ENCODE results near the gene CRISPLD2.
"Not testable (repeated sequence)": the region's sequence is repeated elsewhere in the genome, so short reads cannot be mapped to it uniquely, and the experiment has no call there.

The CRISPLD2 gene

DNA sequence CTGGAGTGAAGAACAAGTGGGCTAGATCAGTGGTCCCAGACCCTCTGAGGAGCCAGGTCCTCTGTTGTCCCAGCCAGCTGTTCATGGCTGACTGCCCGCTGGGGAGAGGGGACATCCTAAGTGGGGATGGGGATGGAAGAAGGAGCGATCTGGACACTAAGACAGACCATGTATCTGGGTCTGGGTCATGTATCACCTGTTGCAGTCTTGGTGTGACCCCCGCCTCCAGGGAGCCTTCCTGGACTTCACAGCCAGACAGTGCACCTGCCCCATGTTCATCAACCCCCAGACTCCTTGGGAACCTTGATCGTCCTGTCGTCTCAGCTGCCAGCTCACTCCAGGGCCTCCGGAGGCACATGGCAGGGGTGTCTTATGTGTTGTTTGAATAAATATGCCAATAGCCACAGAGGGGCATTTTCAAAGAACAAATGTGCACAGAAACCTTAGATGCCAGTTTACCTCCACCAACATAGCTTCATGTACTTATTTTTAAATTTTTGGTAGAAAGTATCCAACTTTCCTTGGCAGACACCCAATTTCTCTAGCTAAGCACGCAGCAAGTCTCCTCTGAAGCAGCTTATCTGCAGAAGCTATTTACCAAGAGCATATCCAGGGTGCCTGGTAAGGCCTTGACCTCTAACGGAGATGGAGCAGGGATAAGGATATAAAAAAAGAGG, 43.2 kb downstream of the CRISPLD2 start:
- DNase-seq, result no peak

DNA sequence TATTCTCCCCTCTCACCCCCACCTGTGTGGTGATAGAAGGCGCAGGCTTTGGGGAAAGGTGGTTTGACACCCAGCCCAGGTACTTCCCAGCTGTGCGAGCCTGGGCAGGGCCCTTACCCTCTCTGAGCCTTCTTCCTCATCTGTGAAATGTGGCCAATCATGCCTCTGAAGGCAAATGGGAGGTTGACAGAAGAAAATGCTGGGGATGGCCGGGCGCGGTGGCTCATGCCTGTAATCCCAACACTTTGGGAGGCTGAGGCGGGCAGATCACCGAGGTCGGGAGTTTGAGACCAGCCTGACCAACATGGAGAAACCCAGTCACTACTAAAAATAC, 43.7 kb downstream of the CRISPLD2 start:
- DNase-seq, result no peak

DNA sequence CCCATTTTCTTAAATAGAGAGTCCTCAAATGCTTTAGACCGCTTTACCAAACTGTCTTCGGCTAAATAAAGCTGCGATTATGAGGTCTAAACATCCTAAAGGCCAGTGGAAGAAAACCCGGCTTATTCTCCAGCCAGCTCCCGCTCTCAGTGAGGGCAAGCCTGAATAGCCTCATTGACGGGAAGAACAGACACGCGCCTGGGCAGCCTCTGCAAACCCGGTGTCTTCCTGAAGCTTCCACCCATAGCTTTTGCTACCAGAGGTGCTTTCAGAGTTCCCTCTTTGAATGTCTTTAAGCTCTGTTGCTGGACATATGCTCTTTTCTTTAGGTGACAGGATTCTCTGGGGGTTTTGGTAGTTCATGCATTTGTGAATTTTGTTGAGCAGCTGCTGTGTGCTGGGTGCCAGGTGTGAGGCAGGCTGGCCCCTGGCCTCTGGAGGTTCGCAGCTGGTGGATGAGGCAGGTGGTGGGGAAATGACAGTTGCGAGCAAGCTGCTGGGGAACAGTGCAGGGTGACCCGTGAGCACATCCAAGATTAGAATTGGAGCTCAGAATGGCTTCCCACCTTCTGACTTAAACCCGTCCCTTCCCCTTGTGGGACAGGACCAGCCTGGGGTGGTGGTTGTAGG, 44.7 kb downstream of the CRISPLD2 start:
- no peak for DNase-seq

DNA sequence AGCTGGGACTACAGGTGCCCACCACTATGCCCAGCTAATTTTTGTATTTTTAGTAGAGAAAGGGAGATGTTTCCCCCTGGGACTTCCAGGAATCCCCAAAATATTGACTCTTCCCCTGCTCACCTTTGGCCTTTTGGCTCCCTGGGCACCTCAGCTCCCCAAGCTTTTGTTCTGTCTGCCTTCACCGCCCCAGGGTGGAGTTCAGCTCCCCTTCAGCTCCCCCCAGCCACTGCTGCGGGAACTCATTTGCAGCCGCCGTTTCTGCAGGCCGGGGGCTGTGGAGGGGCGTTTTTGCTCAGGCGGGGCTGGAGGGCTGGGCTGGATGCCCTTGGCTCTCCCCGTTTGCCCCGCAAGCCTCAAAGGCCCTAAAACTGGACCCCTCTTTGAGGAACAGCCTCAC, 47.9 kb downstream of the CRISPLD2 start:
- DNase-seq, result no peak

DNA sequence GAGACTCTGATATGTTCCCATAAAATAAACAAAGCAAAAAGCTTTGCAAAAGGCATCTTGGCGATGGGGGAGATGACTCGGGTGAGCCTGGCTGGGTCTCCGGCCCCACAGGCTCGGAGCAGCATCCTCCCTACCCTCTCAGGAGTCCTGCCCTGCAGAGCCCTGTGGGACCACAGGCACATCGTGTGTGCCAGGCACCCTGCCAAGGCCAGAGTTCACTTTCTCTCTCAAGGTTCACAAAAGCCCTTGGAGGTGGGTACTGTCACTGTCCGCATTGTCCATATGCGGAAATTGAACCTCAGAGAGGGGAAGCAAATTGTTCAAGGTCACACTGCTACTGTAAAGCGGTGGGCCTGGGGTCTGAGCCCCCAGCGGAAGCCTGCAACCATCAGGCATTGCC, 48.5 kb downstream of the CRISPLD2 start:
- no peak for DNase-seq

DNA sequence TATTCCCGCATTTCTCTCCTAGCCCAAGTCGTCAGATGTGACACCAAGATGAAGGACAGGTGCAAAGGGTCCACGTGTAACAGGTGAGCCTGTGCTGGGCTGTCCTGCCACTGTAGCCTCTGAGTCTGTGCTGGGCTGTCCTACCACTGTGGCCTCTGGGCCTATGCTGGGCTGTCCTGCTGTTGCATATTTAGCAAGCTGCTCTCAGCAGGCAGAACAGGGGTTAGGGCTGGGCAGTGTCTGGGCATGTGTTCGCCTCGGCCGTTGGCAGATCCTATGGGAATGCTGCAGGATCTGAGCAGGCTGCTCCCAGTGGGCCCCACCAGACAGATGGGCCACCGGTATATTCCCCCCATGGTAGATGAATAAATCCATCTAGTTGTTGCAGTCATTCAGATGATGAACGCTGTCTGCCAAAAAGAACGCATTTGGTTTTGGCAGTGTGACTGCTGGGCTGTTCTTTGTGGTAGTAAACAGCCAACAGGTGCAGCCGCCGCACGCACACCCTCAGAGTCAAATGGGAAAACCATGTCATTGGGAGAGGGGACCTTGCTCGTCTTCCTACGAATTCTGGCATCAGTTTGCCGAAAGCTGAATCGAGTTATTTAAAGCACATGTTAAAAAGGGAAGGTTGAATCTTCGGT, 49.2 kb downstream of the CRISPLD2 start:
- DNase-seq, result no peak

DNA sequence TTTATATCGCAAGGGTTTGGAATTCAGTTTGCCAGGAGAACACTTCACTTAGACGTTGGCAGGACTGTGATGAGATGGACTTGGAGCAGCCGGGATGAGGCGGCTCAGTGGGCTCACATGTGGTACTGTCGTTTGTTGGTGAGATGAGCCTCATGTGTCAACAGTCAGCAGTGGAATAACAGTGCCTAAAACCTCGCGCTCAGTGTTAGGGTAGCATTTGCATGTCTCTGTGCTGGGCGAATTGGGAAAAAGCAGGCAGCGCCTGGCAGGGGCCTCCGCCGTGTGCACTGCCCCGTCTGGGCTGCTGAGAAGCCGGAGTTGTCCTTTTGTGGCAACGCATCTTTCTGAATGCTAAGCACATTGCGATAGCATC, 49.7 kb downstream of the CRISPLD2 start:
- DNase-seq, result no peak

DNA sequence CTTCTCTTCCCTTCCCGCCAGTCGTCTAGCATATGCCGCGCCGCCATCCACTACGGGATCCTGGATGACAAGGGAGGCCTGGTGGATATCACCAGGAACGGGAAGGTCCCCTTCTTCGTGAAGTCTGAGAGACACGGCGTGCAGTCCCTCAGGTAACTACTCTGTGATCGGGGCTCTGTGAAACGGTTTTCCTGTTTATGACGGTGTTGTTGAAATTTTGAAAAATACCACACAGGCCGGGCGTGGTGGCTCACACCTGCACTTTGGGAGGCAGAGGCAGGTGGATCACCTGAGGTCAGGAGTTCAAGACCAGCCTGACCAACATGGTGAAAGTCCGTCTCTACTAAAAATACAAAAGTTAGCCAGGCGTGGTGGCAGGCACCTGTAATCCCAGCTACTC, 53.2 kb downstream of the CRISPLD2 start:
- not testable (repeated sequence) for DNase-seq

DNA sequence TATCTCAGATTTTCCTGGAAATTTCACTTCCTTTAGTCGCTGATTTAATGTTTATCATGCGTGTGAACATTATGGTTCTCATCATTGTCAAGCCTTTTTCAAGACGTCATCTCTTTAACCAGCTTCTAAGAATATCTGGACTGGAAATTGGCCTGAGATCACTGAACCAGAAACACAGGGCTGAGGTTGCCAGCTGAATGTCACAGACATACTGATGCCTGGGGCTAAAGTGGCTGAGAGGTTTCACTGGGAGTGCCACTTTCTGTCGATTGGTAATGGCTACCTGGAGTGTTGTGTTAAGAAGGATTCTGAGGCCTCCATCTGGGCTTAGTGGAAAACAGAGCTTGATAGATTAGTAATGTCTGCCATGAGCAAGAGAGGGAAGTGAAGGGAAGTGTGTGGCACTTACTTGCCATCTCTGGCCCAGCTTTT, 54.2 kb downstream of the CRISPLD2 start:
- no peak for DNase-seq

DNA sequence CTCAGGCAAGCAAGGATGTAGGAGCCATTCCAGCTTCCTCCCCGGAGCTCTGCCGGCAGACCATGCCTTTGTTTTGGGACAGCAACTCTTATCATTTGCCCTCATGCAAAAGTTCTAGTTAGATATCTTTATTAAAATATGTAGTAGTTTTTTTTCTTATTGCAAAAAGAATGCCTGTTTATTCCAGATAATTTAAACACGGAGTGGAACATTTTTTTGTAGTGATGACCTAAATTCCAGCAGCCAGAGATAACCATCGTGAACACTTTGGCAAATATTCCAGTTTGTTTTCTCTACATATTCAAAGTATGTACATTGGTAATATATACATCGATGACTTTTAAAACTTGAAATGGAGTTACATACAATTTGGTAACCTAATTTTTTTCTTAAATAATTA, 54.8 kb downstream of the CRISPLD2 start:
- no peak for DNase-seq

DNA sequence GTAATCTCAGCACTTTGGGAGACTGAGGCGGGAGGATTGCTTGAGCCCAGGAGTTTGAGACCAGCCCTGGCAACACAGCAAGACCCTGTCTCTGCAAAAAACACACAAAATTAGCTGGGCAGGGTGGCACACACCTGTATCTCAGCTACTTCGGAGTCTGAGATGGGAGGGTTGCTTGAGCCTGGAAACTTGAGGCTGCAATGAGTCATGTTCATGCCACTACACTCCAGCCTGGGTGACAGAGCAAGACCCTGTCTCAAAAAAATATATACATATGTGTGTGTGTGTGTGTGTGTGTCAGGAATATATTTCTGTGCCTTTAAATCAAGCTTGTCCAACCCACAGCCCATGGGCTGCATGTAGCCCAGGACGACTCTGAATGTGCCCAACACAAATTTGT, 55.2 kb downstream of the CRISPLD2 start:
- no peak for DNase-seq

DNA sequence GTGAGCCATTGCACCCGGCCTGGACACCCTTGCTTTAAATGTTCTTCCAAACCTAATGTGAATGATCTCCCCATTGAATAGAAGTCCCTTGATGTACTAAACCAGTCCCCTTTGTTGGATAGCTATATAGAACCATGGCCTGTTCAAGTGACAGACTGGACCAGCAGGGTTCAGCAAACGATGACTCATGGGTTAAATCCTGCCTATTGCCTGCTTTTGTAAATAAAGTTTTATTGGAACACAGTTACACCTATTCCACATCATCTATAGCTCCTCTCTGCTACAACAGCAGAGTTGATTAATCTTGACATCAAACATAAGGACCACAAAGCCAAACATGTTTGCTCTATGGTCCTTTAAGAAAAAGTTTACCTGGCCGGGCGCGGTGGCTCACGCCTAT, 56.1 kb downstream of the CRISPLD2 start:
- DNase-seq, result no peak

DNA sequence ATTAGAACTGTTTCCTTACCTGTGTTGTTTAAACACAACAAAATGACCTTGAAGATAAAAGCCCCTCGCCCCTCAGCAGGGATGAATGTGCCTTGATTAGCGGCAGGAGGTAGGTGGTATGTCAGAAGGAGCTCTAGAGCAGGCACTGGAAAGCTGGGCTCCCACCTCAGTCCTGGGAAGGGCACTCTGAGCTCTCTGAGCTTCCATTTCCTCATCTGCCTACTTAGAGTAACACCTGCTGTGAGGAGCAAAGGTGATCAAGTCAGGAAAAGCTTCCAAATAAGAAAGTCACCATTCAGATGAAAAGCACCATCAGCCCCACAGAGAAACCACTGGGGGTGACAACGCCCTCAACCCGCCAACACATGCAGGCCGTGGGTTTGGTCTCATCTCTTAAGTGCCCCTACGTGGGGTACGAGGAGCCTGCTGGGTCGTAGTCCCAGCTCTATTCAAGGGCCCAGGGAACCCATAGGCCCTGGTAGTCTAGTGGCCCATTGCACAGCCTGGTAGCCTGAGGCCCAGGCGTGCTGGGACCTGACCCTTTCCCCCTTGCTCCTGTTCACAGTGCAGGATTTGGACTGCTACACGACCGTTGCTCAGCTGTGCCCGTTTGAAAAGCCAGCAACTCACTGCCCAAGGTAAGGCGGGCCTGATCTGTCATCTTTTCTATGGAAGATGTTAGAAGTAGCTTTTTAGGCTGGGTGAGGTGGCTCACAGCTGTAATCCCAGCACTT, 57.3 kb downstream of the CRISPLD2 start:
- DNase-seq, result no peak

DNA sequence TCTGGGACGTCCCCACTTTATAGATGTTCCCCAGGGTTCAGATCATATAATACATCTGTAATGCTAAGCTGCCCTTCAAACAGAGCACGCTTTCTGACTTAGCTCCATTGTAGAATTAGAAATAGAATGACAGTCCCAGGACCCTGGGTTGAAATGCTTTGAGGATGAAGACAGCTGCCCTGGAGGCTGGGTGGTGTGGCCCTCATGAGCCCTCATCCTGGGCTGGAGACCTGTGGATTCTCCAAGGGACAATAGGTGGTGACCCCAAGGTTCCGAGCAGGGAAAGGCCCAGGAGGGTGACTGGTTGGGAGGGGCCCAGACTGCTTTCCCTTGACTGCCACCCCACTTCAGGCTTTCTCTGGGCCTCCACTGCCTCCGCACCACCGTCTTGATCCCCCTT, 59.0 kb downstream of the CRISPLD2 start:
- DNase-seq, result no peak

DNA sequence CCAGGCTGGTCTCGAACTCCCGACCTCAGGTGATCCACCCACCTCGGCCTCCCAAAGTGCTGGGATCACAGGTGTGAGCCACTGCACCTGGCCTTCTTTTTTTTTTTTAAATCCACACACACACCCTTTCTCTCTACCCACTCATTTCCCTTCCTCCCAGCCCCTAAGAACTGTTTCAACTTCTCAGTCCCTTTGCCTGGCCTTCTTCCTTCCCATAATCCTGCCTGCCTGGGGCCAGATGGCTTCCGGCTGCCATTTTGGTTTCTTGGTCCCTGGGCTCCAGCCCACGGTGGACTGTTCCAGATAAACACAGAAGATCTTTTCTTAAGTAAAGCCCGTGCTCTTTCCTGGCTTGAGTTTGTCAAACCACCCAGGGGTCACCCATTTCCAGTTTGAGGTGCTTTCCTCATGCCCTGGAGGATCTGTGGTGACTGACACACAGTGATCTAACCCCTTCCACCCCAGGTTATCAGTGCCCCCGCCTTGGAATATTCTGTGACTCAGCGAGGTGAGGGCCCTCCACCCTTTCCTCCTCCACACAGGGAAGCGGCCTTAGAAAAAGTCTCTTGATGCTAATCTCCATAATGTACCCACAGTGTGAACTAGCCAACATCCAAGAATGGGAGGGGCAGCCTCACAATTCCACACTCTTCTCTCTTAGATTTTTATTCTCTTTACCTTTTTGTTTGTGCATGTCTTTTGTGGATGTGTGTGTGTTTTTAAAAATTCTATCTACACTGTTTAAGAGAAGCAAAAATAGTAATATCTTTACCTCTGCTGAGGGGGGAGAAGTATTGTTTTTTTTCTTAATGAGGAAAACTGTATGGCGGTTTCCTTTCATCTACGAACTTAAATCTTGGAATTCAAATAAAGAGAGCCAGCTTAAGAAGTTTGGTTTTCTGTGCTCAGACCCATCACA, 60.0 kb downstream of the CRISPLD2 start:
- no peak for DNase-seq

DNA sequence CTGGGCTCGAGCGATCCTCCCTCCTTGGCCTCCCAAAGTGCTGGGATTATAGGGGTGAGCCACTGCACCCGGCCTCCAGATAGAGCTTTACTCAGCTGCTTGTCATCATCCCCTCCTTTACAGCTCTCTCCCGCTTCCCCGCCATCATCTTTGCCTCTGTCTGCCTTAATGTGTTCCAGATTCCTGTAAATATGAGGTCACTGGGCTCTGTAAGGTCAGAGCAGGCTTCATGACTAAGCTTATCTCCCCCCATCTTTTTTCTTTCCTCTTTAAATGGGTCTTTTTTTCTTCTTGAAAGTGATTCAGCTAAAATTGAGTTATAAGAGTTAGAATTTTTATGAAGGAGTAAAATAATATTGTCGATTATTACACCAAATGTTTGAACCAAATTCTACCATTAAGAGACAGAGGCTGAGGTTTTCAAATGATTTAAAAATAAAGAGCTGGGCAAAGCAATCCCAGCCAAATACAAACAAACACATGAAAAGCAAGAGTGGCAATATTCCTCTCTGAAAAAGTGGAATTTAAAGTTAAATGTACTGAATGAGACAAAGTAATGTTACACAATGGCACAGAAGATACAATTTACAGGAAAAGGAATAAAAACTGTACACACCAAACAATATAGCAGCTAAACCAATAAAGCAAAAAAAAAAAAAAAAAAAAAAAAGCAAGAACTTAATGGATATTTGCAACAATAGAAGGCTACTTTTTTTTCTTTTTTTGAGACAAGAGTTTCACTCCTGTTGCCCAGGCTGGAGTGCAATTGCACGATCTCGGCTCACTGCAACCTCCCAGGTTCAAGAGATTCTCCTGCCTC, 62.1 kb downstream of the CRISPLD2 start:
- DNase-seq, result no peak

DNA sequence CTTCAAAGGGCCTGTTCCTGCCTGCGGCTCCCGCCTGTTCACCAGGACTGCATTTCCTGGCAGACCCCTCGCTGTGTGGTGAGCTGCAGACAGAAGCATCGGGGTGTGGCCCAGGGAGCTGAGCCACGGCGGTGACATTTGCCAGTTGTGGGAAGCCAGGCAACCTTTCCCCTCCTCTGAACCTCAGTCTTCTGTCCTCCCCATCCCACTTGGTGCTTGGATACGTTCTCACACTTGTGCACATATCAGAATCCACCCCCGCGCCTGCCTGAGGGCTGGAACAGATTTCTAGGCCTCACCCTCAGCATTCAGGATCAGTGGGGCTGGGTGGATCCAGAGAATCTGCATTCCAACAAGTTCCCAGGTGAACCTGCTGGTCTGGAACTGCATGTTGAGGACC, 63.5 kb downstream of the CRISPLD2 start:
- DNase-seq, result no peak

DNA sequence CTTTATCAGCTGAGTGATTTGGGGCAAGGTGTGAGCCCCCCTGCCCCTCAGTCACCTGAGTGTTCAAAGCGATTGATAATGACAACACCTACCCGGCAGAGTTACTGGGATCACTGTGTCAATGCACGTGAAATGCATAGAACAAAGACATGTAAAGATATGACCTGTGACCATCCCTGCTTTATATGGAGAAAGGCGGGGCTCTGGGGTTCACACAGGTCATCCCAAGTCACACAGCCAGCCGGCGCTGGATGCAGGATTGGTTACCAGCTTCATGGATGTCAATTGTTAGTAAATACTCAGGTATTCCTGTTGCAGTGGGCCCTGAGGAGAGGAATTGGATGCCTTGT, 64.4 kb downstream of the CRISPLD2 start:
- DNase-seq, result no peak

DNA sequence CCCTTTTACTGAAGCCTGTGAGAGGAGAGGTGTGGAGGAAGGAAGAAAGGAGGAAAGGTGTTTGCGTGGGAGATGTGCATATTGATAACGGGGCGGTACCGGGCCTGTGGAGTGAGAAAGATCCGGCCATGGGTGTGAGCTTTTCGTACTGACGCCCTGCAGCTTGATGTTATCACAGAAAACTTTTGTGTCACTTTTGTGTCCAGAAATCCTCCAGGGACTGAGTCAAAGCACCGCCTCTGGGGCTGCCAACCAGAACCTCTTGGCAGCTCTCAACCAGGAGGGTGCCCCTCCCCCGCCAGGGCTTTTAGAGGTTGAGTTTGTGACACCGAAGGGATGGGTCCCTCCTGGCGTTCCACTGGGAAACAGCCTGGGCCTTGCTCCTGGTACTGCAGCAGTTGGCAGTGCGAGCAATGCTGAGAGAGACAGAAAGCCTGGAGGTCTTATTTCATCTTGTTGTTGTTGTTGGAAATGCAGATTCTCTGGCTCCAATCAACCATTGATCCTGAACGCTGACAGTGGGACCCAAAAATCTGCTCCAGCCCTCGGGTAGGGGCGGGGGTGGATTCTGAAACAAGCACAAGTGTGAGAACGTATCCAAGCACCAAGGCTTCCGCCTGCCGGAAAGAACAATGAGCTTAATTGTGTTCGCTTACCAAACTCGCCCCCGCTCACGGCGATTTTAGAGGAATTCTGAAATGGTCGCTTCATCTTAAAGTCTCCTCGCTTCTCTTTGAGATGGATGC, 65.0 kb downstream of the CRISPLD2 start:
- no peak for DNase-seq

DNA sequence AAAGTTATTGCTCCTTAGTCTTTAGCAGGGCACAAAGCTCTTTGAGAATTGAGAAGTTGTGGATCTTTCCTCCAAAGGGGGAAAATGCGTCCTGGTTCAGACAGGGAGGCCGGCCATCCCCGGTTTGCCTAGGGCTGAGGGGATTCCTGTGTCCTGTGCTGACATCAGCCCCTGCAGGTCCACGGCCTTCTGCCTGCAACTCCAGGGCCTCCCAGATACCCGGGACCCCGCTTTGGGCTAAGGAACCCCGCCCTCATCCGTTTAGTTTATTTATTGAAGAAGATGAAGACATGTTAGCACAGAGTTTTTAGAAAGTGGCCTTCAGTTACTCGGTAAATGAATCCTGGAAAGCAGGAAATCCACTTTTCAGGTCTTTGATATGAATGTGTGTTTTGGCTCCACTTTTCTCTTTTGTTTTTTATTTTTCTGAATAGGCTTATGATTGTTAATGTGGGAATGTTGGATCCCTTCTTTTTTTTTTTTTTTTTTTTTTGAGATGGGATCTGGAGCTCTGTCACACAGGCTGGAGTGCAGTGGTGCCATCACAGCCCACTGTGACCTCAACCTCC, 65.6 kb downstream of the CRISPLD2 start:
- DNase-seq, result no peak

DNA sequence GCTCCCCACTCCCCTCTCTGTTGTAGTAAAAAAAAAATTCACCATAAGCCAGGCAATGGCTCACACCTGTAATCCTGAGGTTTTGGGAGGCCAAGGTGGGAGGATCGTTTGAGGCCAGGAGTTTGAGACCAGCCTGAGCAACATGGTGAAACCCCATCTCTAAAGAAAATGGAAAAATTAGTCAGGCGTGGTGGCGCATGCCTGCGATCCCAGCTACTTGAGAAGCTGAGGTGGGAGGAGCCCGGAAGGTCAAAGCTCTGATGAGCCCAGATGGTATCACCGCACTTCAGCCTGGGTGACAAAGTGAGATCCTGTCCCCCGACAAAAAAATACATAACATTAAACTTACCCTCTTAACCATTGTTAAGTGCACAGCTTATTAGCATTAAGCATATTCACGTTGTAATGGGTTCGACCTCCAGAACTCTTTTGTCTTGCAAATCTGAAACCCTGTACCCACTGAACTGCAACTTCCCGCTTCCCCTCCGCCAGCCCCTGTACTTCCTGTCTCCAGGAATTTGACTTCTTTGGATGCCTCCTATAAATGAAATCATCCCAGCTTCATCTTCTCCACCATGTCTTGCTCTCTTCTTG, 66.8 kb downstream of the CRISPLD2 start:
- DNase-seq, result no peak
